Lung (tissue), 12 donors: Measurements from ENCODE around the gene OPRM1. TPM values are rescaled to one million over a fixed set of nuclear protein-coding genes. Genes with fewer than 3 reads are reported as not detected.

ENCODE experiments used
- ATAC-seq: fragments of 200-7000 bp; cut with Tn5 transposase; one replicate; pipeline ENCODE4 v1.9.1; 2020; ENCODE audit warnings: moderate number of reproducible peaks; ENCODE audit not compliant: insufficient read depth, low FRiP score
- DNase-seq, 3 donors: peaks; one replicate each; pipeline ENCODE4 v3.0.0-alpha.2; 2013 to 2017
- H3K27ac ChIP-seq, 2 donors: one replicate each; pipeline ENCODE4 v1.5.1; 2013; ENCODE audit warnings: mild to moderate bottlenecking in 2 of 2, moderate library complexity in 2 of 2, control low read depth in 1 of 2, inconsistent platforms in 1 of 2, low read depth in 1 of 2, low read length in 1 of 2
- H3K27me3 ChIP-seq, 3 donors: one replicate each; pipeline ENCODE4 v1.5.1; 2013; ENCODE audit warnings: low read length in 2 of 3; ENCODE audit not compliant: control insufficient read depth in 3 of 3, insufficient read depth in 3 of 3
- H3K36me3 ChIP-seq, 4 donors: one replicate each; pipeline ENCODE4 v1.5.1; 2013; ENCODE audit warnings: low read length in 4 of 4, mild to moderate bottlenecking in 1 of 4, moderate library complexity in 1 of 4; ENCODE audit not compliant: control insufficient read depth in 4 of 4, insufficient read depth in 4 of 4
- H3K4me1 ChIP-seq, 5 donors: one replicate each; pipeline ENCODE4 v1.5.1; 2013; ENCODE audit warnings: low read length in 5 of 5, mild to moderate bottlenecking in 2 of 5, moderate library complexity in 1 of 5; ENCODE audit not compliant: control insufficient read depth in 5 of 5, insufficient read depth in 5 of 5
- H3K4me3 ChIP-seq: one replicate; pipeline ENCODE4 v1.5.1; 2013; ENCODE audit warnings: mild to moderate bottlenecking, control low read depth, moderate library complexity
- H3K9ac ChIP-seq, 2 donors: one replicate each; pipeline ENCODE4 v1.5.1; 2013; ENCODE audit warnings: low read length in 2 of 2, control low read depth in 1 of 2; ENCODE audit not compliant: insufficient read depth in 1 of 2
- H3K9me3 ChIP-seq, 4 donors: one replicate each; pipeline ENCODE4 v1.5.1; 2013; ENCODE audit warnings: low read length in 3 of 4, mild to moderate bottlenecking in 1 of 4, moderate library complexity in 1 of 4; ENCODE audit not compliant: control insufficient read depth in 4 of 4, insufficient read depth in 3 of 4
- CTCF ChIP-seq: IDR thresholded peaks from 2 replicates; pipeline ENCODE4 v1.5.1; 2012; ENCODE audit warnings: mild to moderate bottlenecking; ENCODE audit errors: control extremely low read depth, extremely low read depth
- WGBS, 2 donors: extraction: QIAGEN DNeasy Blood & Tissue Kit; methylation state at CpG; one replicate each; pipeline ENCODE4 v1.1.7; 2013; 5-methylcytosine and 5-hydroxymethylcytosine counted together
- polyA plus RNA-seq, 2 donors: library from polyadenylated mRNA; stranded (reverse); fragments of 200-250 nt; gene quantifications; one replicate each; pipeline ENCODE4 v1.2.1, GENCODE V29; 2013
- total RNA-seq, 2 donors: library from RNA; depleted of rRNA in 1 of 2; stranded (reverse); fragments of >200 nt in 1 of 2; gene quantifications; one replicate each; pipeline ENCODE4 v1.2.1, GENCODE V29; 2014 to 2021
- donor health status: control.
- donor health status: control.
- donor health status: Bipolar disorder and iron deficiency.
- donor health status: healthy.
- donor health status: DM: yes; HTN: yes; CAD: no.

OPRM1 gene
- total and polyA plus RNA-seq, 4 donors = not detected

GRCh38 chr6:154057098-154057497 is 18.1 kb downstream of the OPRM1 start:
- ATAC-seq = no peak
- TF ChIP-seq CTCF = no peak

GRCh38 chr6:154058963-154059680 is 20.1 kb downstream of the OPRM1 start:
- H3K4me3 ChIP-seq = no peak overlapping the region
- ATAC-seq = no peak
- WGBS, 2 donors = 73 to 79% methylated on average over 4 of the region's 4 CpGs

More at GRCh38 chr6:154057098-154057497, 18.1 kb downstream of the OPRM1 start:
- 41 to 72% methylated on average over 1 of the region's 1 CpG for WGBS, 2 donors
- no peak overlapping the region for H3K27ac ChIP-seq
- no peaks in the 10 kb centered on the region for H3K36me3 ChIP-seq
- no peak for DNase-seq
- H3K9ac ChIP-seq = no peak overlapping the region
- H3K4me3 ChIP-seq = no peak overlapping the region
- no peaks in the 10 kb centered on the region for H3K27me3 ChIP-seq
- no peaks in the 10 kb centered on the region for H3K4me1 ChIP-seq
- no peaks in the 10 kb centered on the region for H3K9me3 ChIP-seq

GRCh38 chr6:154060076-154060475 is 21.0 kb downstream of the OPRM1 start:
- H3K27me3 ChIP-seq = no peaks in the 10 kb centered on the region
- H3K9ac ChIP-seq = no peak overlapping the region
- DNase-seq (no peak), ATAC-seq (no peak)
- no peaks in the 10 kb centered on the region for H3K36me3 ChIP-seq
- H3K9me3 ChIP-seq = peaks cover 0 to under 1% (median 0%) of the 10 kb centered on the region in 4 donors
- H3K27ac ChIP-seq = no peak overlapping the region
- no peak for TF ChIP-seq CTCF
- H3K4me3 ChIP-seq = no peak overlapping the region
- WGBS, 2 donors = 73 to 84% methylated on average over 3 of the region's 3 CpGs
- no peaks in the 10 kb centered on the region for H3K4me1 ChIP-seq

More at GRCh38 chr6:154058963-154059680, 20.1 kb downstream of the OPRM1 start:
- H3K27me3 ChIP-seq = no peaks in the 10 kb centered on the region
- H3K36me3 ChIP-seq = no peaks in the 10 kb centered on the region
- no peaks in the 10 kb centered on the region for H3K4me1 ChIP-seq
- no peak for TF ChIP-seq CTCF
- DNase-seq = no peak
- no peak overlapping the region for H3K27ac ChIP-seq
- no peak overlapping the region for H3K9ac ChIP-seq
- no peaks in the 10 kb centered on the region for H3K9me3 ChIP-seq

- Histone ChIP-seq H3K36me3 (no peaks in the 10 kb centered on the region), H3K9ac (no peak overlapping the region), H3K4me3 (no peak overlapping the region), H3K4me1 (no peaks in the 10 kb centered on the region), H3K27me3 (no peaks in the 10 kb centered on the region), H3K27ac (no peak overlapping the region), H3K9me3 (peaks cover 0 to 4% (median 0%) of the 10 kb centered on the region in 4 donors)
- TF ChIP-seq CTCF = no peak
- DNase-seq (no peak), ATAC-seq (no peak)
- WGBS, 2 donors = 77 to 78% methylated on average over 2 of the region's 2 CpGs
Observed at GRCh38 chr6:154070041-154070440, 31.0 kb downstream of the OPRM1 start.
